Effector memory CD4-positive, alpha-beta T cell (primary cell): ENCODE data around the gene CTDP1.

ENCODE experiments used
- DNase-seq, 3 donors: peaks; one replicate each; pipeline ENCODE4 v3.0.0-alpha.2; 2020
- H3K27ac ChIP-seq: 2 replicates; pipeline ENCODE4 v1.7.0; 2013; ENCODE audit warnings: mild to moderate bottlenecking, low read length, moderate library complexity; ENCODE audit not compliant: insufficient read depth, poor library complexity, severe bottlenecking
- H3K27me3 ChIP-seq: replicated peaks from 2 replicates; pipeline ENCODE4 v1.7.0; 2013; ENCODE audit warnings: mild to moderate bottlenecking, low read length; ENCODE audit not compliant: insufficient read depth, control insufficient read depth, poor library complexity, severe bottlenecking
- H3K36me3 ChIP-seq: 2 replicates; pipeline ENCODE4 v1.7.0; 2013; ENCODE audit warnings: mild to moderate bottlenecking, low read length, moderate library complexity; ENCODE audit not compliant: control insufficient read depth, insufficient read depth
- H3K4me1 ChIP-seq: 2 replicates; pipeline ENCODE4 v1.7.0; 2013; ENCODE audit warnings: low read length, mild to moderate bottlenecking; ENCODE audit not compliant: control insufficient read depth, insufficient read depth, poor library complexity, severe bottlenecking
- H3K4me3 ChIP-seq: 2 replicates; pipeline ENCODE4 v1.7.0; 2013; ENCODE audit warnings: low read length, low read depth, mild to moderate bottlenecking; ENCODE audit not compliant: insufficient read depth, poor library complexity, severe bottlenecking
- H3K9me3 ChIP-seq: 2 replicates; pipeline ENCODE4 v1.7.0; 2013; ENCODE audit warnings: mild to moderate bottlenecking, low read length, moderate library complexity; ENCODE audit not compliant: control insufficient read depth

CTDP1 gene

GRCh38 chr18:79732721-79733025 is 53.1 kb downstream of the CTDP1 start:
- H3K36me3 ChIP-seq: peaks cover 78% of the 10 kb centered on the region
- DNase-seq: no peak
- H3K27me3 ChIP-seq: no peaks in the 10 kb centered on the region
- H3K4me3 ChIP-seq: no peak overlapping the region
- no peaks in the 10 kb centered on the region for H3K4me1 ChIP-seq
- no peak overlapping the region for H3K27ac ChIP-seq
- peaks cover 4% of the 10 kb centered on the region for H3K9me3 ChIP-seq

- Histone ChIP-seq H3K9me3 (peaks cover 4% of the 10 kb centered on the region), H3K36me3 (peaks cover 77% of the 10 kb centered on the region)
Observed at GRCh38 chr18:79733135-79733701, 53.6 kb downstream of the CTDP1 start.

GRCh38 chr18:79733986-79734770 is 54.6 kb downstream of the CTDP1 start:
- Histone ChIP-seq H3K4me3 (no peak overlapping the region), H3K9me3 (peaks cover 4% of the 10 kb centered on the region), H3K36me3 (peaks cover 77% of the 10 kb centered on the region), H3K27me3 (no peaks in the 10 kb centered on the region), H3K4me1 (no peaks in the 10 kb centered on the region), H3K27ac (no peak overlapping the region)
- DNase-seq: no peak

More at GRCh38 chr18:79733135-79733701, 53.6 kb downstream of the CTDP1 start:
- Histone ChIP-seq H3K4me3 (no peak overlapping the region), H3K27me3 (no peaks in the 10 kb centered on the region), H3K27ac (no peak overlapping the region), H3K4me1 (no peaks in the 10 kb centered on the region)
- no peak for DNase-seq

- Histone ChIP-seq H3K4me3 (no peak overlapping the region), H3K27ac (no peak overlapping the region), H3K27me3 (no peaks in the 10 kb centered on the region), H3K4me1 (no peaks in the 10 kb centered on the region), H3K9me3 (peaks cover 4% of the 10 kb centered on the region), H3K36me3 (peaks cover 69% of the 10 kb centered on the region)
- no peak for DNase-seq
Observed at GRCh38 chr18:79735071-79735980, 55.7 kb downstream of the CTDP1 start.

GRCh38 chr18:79736230-79736629 is 56.6 kb downstream of the CTDP1 start:
- Histone ChIP-seq H3K36me3 (peaks cover 66% of the 10 kb centered on the region), H3K27ac (no peak overlapping the region), H3K27me3 (no peaks in the 10 kb centered on the region), H3K4me3 (no peak overlapping the region), H3K4me1 (no peaks in the 10 kb centered on the region), H3K9me3 (peaks cover 4% of the 10 kb centered on the region)
- DNase-seq: no peak

- peaks cover 3% of the 10 kb centered on the region for H3K9me3 ChIP-seq
- no peak for DNase-seq
Observed at GRCh38 chr18:79736846-79737245, 57.2 kb downstream of the CTDP1 start.

GRCh38 chr18:79737426-79737825 is 57.8 kb downstream of the CTDP1 start:
- H3K9me3 ChIP-seq: no peaks in the 10 kb centered on the region
- no peak overlapping the region for H3K27ac ChIP-seq
- no peak for DNase-seq
- peaks cover 65% of the 10 kb centered on the region for H3K36me3 ChIP-seq
- no peak overlapping the region for H3K4me3 ChIP-seq
- H3K4me1 ChIP-seq: no peaks in the 10 kb centered on the region
- no peaks in the 10 kb centered on the region for H3K27me3 ChIP-seq

More at GRCh38 chr18:79736846-79737245, 57.2 kb downstream of the CTDP1 start:
- H3K4me3 ChIP-seq: no peak overlapping the region
- H3K27ac ChIP-seq: no peak overlapping the region
- peaks cover 66% of the 10 kb centered on the region for H3K36me3 ChIP-seq
- no peaks in the 10 kb centered on the region for H3K4me1 ChIP-seq
- no peaks in the 10 kb centered on the region for H3K27me3 ChIP-seq

GRCh38 chr18:79738041-79738461 is 58.4 kb downstream of the CTDP1 start:
- H3K9me3 ChIP-seq: no peaks in the 10 kb centered on the region
- DNase-seq: no peak
- no peaks in the 10 kb centered on the region for H3K27me3 ChIP-seq
- H3K4me3 ChIP-seq: no peak overlapping the region
- no peak overlapping the region for H3K27ac ChIP-seq
- H3K36me3 ChIP-seq: peaks cover 68% of the 10 kb centered on the region
- H3K4me1 ChIP-seq: no peaks in the 10 kb centered on the region

- peaks cover 70% of the 10 kb centered on the region for H3K36me3 ChIP-seq
- H3K9me3 ChIP-seq: no peaks in the 10 kb centered on the region
- H3K27ac ChIP-seq: no peak overlapping the region
- no peaks in the 10 kb centered on the region for H3K4me1 ChIP-seq
- DNase-seq: no peak
- H3K4me3 ChIP-seq: no peak overlapping the region
- no peaks in the 10 kb centered on the region for H3K27me3 ChIP-seq
Observed at GRCh38 chr18:79738581-79739439, 59.2 kb downstream of the CTDP1 start.
